HG03354 (cell line): ENCODE measurements around the gene PLOD1.
"Not testable (repeated sequence)": the region's sequence is repeated elsewhere in the genome, so short reads cannot be mapped to it uniquely, and the experiment has no call there.

Experiments
- ATAC-seq: cut with Tn5 transposase; IDR thresholded peaks from one replicate; pipeline ENCODE4 v1.9.1; 2021; ENCODE audit warnings: mild to moderate bottlenecking; ENCODE audit not compliant: unreplicated experiment, poor library complexity, severe bottlenecking

The PLOD1 gene

GRCh38 chr1:11910914-11911228, 23.6 kb upstream of the PLOD1 start:
- ATAC-seq, result not testable (repeated sequence)

DNA sequence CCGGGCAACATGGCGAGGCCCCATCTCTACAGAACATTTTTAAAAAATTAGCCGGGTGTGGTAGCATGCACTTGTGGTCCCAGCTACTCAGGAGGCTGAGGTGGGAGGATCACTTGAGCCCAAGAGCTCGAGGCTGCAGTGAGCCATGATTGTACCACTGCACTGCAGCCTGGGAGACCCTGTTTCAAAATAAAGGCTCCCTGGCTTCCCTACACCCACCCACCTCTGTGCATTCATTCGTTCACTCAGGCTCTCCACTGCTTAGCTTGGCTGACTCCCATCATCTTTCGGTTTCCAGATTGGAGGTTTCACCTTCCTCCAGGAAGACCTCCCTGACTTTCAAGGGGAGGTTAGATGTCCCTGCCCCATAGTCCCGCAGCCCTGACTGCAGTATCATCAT, 22.5 kb upstream of the PLOD1 start:
- no peak for ATAC-seq

DNA sequence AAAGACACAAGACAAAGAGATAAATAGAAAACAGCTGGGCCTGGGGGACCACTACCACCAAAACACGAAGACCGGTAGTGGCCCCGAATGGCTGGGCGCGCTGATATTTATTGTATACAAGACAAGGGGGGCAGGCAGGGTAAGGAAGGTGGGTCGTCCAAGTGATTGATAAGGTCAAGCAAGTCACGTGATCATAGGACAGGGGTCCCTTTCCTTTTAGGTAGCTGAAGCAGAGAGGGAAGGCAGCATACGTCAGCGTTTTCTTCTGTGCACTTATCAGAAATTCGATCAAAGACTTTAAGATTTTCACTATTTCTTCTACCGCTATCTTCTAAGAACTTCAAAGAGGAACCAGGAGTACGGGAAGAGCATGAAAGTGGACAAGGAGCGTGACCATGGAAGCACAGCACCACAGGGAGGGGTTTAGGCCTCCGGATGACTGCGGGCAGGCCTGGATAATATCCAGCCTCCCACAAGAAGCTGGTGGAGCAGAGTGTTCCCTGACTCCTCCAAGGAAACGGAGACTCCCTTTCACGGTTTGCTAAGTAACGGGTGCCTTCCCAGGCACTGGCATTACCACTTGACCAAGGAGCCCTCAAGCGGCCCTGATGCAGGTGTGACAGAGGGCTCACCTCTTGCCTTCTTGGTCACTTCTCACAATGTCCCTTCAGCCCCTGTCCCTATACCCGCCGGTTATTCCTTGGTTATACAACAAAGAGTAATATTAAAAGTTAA, 21.9 kb upstream of the PLOD1 start:
- ATAC-seq, result not testable (repeated sequence)

GRCh38 chr1:11913291-11913690, 21.2 kb upstream of the PLOD1 start:
- ATAC-seq, result no peak

DNA sequence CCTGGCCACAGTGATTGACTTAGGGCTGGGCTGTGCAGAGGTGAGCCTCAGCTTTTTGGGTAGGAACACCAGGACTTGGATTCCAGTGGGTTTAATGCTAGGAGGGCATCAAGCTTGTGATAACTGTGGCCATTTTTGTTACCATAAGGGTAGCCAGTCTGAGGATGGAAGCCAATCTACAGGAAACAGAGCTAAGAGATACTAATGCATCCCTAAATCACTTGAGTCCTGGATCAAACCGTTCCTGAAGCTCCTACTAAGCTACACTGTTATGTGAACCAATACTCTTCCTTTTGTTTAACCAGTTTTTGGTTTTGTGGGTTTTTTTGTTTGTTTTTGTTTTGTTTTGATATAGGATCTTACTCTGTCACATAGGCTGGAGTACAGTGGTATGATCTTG, 20.5 kb upstream of the PLOD1 start:
- no peak for ATAC-seq

DNA sequence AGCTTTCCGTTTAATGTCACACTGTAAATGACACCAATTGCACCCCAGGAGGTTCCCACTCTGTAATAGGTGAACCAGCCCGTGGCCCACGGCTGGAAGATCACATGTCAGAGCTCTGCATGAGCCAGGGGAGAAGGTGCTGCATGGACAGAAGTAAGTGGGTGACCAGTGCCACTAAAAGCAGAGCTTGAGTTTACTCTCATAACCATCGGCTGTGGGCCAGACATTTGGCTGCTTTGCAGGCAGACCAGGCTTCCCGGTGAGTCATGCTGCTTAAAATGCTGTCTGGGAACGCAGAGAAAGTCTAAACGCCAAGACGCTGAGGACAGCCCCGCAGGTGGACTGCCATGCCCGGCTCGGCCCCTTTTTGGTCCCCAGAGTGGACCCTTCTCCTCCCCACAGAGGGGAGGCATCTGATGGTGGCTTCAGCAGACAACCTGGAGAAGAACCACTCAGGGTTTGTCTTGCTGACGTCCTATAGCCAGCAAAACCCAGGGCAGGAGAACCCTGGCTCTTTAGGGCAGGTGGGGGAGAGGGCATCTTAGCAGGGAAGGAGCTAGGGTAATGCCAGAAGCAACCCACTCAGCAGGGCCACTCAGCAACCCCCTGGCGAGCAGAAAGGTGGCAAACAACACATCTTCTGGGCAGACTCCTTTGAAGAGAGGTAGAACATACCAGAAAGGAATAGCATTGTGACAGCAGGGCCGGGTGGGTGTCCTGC, 15.6 kb upstream of the PLOD1 start:
- no peak for ATAC-seq

DNA sequence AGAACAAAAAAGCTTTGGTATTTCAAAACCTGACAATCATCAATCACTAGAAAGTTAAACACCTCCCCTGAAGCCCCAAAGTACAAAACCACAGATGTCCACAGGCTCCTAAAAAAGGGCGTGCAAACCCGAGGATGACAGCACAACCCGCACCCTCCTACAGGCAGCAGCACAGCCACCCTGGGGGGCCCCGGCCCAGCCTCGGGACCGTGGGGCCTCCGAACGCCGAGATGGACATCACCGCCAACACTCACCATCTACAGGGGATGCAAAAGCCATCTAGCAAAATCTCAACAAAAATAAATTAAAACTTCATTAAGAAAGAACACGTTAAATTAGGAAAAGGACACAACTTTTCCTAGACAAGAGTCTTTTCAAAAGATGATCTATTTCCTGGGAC, 14.9 kb upstream of the PLOD1 start:
- no peak for ATAC-seq

DNA sequence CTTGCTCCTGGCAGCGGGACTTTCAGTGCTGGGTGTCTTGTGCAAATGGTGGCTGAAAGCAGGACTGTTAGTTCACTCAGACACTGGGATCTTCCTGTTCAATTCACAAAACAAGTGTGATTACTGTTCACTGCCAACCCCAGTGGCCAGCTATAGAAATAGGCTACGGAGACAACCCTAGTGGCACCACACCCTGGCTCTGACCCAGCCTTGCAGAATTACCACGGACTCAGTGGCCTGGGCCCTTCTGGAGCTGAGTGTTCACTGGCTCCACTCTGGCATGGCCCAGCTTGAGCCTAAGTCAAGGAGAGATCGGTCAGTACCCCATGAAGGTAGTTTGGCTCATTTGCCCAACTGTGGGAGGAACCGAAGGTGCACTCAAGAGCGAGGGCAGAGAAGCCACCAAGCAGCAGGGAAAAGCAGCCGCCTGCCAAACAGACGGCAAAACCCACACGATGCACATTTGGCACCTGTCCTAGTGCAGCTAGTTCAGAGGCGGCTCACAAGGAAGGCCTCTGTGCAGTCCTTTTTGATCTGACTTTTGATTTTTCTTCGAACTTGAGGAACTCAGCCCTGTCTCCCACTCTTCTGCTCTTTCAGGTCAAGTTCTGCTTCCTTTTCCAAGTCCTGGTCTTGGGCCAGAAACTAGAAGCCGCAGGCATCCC, 14.1 kb upstream of the PLOD1 start:
- ATAC-seq, result no peak

DNA sequence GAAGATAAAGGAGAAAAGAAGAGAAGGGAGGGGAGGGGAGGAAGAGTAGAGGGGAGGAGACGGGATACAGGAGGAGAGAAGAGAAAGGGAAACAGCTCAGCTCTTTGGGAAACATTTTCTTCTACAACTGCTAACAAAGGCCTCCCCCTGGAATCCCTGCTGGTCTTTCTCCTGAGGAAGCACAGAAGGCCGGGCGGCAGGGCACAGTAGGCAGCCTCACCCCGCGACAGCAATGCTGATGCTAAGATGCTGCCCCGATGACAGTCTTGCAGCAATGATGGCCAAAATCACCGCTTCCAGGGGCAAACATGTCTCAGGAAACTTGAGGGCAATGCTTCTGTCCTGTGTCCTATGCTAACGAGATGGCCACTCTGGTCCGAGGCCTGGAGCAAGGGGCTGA, 13.5 kb upstream of the PLOD1 start:
- no peak for ATAC-seq

DNA sequence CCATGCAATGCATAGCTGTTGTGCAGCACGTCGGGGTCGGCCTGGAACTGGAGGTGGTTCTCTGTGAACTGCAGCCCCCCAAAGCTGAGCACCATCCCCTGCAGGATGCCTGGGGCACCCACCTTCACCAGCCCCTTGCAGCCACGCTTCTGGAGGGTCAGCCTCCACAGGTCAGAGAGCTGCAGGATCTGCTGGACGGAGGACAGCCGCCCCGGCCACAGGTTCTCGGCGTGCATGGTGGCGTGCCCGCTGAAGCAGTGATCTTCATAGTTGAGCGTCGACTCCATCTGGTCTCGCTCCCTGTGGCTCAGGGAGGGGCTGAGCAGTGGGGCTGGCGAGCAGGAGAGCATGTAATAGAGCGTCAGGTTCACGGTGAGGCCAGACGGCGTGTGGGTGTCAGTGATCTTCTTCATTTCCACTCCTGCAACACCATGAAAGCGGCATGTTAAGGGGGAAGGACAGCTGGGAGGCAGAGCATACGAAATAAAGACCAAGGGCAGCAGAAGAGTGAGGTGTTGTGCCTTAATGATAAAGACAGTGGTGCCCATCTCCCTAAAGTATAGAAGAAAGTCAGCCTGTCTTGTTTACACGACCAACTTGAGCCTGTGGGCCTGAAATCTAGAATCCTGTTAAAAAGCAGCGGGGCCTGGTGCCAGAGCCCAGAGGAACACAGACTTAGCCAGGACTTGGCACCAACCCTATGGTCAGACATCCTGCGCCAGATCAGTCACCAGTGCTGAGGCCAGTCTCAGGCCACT, 11.3 kb upstream of the PLOD1 start:
- ATAC-seq, result no peak

- ATAC-seq, result no peak
Measured at GRCh38 chr1:11923827-11924113, 10.7 kb upstream of the PLOD1 start.

- no peak for ATAC-seq
Measured at GRCh38 chr1:11924334-11925195, 10.0 kb upstream of the PLOD1 start.

GRCh38 chr1:11925196-11925937, 9.2 kb upstream of the PLOD1 start:
- peak; percentile 34 for ATAC-seq

DNA sequence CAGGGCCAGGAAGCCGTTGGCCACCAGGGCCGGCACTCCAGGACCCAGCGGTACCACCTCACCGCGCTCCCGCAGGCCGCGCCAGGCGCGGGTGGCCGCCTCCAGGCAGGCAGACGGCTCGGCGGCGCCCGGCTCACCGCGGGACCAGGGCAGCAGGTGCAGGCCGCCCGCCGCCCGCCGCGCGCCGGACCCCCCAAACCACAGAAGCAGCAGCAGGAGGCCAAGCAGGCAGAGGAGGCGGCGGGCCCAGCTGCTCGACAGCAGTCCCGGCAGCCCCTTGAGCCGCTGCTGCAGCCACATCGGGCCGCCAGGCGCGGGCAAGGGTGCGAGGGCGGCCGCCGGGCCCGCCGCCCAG, 8.6 kb upstream of the PLOD1 start:
- ATAC-seq, result peak; percentile 23

GRCh38 chr1:11927866-11928592, 6.5 kb upstream of the PLOD1 start:
- no peak for ATAC-seq

DNA sequence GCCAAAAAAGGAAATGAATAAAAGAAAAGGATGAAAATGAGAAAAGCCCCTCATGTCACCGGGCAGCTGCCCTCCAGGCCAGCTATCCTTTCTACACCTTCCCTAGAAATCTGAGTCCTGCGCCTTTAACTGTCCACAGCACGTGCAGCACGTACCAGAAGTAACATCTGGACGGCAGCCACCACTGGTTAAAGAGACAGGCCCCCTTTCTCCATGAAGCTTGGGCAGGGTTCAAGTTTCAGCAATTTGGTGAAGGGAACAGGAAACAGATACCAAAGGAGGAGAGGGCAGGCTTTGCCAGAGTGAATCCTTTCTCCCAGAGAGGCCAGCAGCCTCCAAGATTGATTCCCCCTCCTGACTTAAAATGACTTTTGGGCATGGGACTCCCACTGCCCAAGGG, 4.7 kb upstream of the PLOD1 start:
- no peak for ATAC-seq

GRCh38 chr1:11930571-11931445, 3.7 kb upstream of the PLOD1 start:
- ATAC-seq, result no peak

DNA sequence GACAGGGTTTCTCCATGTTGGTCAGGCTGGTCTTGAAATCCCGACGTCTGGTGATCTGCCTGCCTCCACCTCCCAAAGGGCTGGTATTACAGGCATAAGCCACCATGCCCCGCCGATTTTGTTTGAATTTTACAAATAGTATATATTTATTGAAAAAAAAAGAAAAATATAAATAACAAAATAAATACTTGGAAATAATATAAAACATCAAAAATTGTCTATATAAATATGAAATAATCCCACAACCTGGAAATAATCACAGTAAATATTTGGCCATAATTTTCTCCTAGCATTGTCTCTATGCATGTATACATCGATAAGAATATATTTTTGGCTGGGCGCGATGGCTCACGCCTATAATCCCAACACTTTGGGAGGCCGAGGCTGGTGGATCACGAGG, 2.7 kb upstream of the PLOD1 start:
- no peak for ATAC-seq
